Measurements from ENCODE around the gene BCAN.

GRCh38 chr1:156654700-156655099 is 12.8 kb downstream of the BCAN start:
- TF ChIP-seq CTCF (IDR thresholded peaks at IDR 0.05) (no peak), POLR2AphosphoS5 (IDR thresholded peaks at IDR 0.05) (no peak), POLR2A (IDR thresholded peaks at IDR 0.05) (no peak), EP300 (IDR thresholded peaks at IDR 0.05) (no peak)

Data from gastroesophageal sphincter (tissue), 3 donors.